HG03025 (cell line): ENCODE data around the gene ZNF77.
"Not testable (repeated sequence)": the region's sequence is repeated elsewhere in the genome, so short reads cannot be mapped to it uniquely, and the experiment has no call there.

Experiments used
- ATAC-seq: cut with Tn5 transposase; IDR thresholded peaks from one replicate; pipeline ENCODE4 v1.9.1; 2021; ENCODE audit warnings: mild to moderate bottlenecking, moderate library complexity; ENCODE audit not compliant: unreplicated experiment, low FRiP score

ZNF77 gene

DNA sequence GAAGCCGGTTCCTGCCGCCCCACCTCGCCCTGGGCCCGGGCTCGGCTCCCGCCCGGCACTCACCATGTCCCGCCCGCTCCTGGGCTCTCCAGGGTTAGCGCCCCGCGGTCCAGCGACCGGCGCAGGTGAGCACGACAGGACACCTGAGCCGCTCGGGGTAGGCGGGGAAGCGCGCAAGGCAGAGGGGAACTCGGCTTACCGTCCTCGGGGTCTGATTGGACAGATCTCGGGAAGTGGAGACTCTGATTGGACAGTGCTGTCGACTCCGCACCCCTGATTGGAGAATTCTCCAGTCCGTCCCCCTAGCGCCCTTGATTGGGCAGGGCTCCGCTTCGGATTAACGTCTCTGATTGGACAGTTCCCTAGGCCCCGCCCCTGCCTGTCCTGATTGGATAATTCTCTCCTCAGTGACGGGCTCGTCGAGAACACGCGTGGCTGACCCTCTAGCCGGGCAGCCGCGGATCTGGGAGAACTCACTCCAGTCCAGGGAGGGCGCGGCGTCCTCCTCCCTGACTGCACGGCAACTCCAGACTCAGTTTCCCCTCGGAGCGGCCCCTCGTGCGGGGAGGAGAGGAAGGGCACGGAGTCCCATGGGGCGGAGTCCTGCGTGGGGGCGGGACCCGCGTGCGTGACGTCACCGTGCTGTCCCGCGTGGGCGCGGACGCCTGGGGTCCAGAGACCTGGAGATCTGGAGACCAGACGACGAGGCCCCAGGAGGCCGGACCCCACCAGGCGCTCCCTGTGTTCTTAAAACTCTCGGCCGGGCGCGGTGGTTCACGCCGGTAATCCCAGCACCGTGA lies at the start of gene ZNF77:
ZNF77 (minus strand) TSS at position 197 of the 800 bp plus-strand sequence; CDS start at position 66, 131 bp downstream.
- ATAC-seq, result peak; percentile 83

DNA sequence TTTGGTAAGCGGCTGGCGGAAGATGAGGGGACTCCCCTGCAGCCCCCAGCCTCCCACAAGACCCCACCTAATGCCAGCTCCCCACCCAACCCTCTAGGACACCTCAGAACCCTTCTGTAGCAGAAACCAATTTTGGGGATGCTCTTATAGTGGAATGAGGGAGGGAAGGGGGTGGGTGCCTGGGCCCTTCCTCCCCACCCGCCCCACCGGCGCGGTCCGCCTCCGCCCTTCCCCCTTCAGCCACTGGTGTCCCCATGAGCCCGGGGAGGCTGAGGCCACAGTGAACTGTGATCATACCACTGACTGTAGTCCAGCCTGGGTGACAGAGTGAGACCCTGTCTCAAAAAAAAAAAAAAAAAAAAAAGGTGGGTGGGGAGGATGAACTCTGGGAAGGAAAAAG lies 48.8 kb upstream of the ZNF77 start:
- no peak for ATAC-seq

DNA sequence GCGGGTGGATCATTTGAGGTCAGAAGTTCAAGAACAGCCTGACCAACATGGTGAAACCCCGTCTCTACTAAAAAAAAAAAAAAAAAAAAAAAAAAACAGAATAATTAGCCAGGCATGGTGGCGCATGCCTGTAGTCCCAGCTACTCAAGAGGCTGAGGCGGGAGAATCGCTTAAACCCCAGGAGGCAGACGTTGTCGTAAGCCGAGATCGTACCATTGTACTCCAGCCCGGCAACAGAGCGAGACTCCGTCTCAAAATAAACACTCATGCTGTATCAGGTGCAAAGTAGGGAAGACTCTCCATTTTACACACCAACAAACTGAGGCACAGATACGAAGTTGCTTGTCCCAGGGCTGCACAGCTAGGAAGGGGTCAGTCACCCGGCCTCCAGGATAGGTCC lies 48.2 kb upstream of the ZNF77 start:
- no peak for ATAC-seq

DNA sequence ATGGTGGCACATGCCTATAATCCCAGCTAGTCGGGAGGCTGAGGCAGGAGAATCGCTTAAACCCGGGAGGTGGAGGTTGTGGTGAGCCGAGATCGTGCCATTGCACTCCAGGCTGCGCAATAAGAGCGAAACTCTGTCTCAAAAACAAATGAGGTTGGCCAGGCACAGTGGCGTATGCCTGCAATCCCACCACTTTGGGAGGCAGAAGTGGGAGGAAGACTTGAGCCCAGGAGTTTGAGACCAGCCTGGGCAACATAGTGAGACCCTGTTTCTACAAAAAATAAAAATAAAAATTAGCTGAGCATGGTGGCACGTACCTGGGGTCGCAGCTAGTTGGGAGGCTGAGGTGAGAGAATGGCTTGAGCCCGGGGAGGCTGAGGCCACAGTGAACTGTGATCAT lies 47.6 kb upstream of the ZNF77 start:
- not testable (repeated sequence) for ATAC-seq

DNA sequence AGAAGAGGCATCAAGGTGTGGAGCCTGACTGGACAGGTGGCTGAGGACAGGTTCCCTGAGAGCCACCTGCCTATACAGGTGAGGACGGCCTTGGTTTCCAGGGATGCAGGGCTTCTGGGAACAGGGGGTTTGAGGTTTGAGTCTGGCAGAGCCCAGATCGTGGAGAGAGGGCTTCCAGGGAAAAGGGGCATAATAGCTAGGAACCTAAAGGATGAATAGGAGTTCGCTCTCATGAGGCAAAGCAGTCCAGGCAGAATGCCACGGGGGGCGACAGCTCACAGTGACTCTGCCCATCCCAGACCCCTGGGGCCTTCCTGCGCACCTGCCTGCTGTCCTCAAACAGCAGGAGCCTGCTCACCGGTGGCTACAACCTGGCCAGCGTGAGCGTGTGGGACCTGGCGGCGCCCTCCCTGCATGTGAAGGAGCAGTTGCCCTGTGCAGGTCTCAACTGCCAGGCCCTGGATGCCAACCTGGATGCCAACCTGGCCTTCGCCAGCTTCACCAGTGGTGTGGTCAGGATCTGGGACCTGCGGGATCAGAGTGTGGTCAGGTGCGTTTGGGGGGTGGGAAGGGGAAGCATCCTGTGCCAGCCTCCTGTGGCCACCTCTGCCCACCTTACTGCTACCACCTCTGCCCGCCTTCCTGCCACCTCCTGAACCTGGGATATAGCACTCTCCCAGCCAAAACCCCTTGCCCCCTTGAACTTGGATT lies 44.6 kb upstream of the ZNF77 start:
- no peak for ATAC-seq

DNA sequence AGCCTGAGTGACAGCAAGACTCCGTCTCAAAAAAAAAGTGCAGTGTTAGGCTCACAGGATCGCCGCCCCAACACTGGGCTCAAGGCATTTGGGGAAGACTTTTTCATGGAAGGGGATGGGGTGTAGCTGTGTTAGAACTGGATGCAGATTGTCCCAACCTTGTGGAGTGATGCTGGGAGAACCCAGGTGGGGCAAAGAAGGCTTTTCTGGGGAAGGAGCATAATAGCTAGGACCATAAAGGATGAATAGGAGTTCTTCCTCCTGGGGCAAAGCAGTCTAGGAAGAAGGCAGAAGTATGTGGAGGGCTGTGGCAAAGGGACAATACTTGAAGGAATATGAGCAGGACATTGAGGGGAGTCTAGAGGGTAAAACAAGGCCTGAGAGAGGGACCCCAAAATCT lies 43.8 kb upstream of the ZNF77 start:
- ATAC-seq, result no peak

DNA sequence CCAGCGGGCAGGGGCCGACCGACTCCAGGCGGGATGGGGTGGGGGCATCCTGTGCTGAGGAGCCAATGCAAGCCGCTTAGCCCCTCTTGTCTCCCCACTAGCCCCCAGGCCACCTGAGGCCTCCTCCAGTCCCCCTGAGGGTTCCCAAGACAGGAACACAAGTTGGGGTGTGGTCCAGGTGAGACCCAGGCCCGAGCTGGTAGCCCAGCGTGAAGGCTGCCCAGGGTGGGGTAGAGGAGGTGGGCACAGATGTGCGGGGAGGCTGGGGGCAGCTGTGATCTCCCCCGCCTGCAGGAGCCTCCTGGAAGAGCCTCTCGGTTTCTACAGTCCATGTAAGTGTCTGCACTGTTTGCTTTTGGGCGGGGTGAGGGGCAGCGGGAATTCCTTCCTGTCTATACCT lies 43.0 kb upstream of the ZNF77 start:
- no peak for ATAC-seq

DNA sequence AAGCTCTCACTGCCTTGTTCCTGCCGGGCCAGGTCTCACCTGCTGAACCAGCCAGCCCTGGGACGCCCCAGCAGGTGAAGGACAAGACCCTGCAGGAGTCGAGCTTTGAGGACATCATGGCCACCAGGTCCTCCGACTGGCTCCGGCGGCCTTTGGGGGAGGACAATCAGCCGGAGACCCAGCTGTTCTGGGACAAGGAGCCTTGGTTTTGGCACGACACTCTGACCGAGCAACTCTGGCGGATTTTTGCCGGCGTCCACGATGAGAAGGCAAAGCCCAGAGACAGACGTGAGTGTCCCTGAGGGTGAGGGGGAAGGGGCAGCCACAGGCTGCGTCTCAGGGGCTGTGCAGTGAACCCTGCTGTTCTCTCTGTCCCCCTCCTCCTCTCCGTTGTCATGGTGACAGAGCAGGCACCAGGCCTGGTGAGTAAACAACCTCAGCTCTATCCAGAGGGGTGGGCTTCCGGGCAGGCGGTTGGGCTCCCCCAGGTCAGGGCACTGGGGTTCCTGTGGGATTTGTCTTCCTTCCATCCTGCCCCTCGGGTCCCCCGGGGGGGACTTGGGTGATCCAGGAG lies 42.3 kb upstream of the ZNF77 start:
- no peak for ATAC-seq

DNA sequence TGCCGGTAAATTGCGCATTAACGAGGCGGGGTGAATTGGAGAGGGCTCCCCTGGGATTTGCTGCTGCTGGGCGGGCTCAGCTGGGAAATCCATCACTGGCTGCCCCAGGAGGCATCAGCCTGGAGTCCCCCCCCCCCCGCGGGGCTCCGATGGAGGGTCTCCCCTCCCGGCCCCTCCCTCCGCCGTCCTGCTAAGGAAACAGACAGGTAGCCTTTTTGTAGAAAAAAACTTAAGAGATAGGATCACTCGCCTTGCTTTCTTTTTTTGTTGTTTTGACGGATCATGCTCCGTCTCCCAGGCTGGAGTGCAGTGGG lies 39.4 kb upstream of the ZNF77 start:
- ATAC-seq, result no peak

DNA sequence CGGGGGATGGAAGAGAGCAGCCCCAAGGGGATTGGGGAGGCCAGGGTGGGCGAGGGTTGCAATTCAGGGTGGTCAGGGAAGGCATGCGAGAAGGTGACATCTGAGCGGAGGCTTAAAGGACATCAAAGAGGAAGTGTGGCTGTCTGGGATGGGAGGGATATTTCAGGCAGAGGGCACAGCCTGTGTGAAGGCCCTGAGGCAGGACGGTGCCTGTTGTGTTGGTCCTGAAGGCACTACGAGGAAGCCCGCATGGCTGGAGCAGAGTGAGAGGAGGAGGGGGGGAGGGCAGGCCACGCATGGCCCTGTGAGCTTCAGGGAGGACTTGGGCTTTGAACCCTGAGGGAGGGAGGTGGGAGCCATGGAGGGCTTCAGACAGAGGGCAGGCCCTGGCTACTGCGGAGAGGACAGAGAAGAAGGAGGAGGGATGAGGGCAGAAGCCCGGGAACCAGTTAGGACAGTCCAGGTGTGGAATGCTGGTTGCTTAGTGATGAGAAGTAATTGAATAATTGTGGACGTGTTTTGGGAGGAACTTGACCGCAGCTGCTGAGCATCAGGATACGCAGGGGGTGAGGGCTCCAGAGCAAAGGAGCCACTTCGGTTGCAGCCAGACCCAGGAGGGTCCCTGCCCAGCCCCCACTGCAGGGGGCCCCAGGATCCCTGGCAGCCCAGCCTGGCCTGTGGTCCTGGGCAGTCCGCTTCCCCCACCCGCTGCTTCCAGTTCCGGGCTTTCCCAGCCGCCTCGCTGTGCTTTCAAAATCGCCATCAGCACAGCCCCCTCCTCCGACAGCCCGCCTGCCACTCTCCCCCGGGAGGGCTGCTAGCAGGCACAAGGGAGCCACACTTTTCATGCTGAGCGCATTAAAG lies 38.8 kb upstream of the ZNF77 start:
- no peak for ATAC-seq

DNA sequence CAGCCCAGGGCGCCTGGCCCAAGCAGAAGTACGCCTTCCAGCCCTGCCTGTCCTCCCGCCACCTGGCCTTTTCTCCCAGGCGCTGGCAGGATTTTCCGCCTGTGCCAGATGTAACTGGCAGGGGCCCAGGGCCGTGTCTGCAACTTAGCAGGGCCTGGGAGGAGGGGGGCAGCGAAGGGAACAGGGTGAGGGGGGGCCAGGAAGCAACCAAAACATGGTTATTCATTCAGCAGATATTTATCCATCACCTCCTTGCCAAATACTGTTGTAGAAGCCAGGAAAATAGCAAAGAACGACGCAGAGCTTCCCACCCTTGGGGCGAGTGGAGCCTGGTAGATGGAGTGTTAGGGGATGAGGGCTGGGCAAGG lies 38.2 kb upstream of the ZNF77 start:
- no peak for ATAC-seq

DNA sequence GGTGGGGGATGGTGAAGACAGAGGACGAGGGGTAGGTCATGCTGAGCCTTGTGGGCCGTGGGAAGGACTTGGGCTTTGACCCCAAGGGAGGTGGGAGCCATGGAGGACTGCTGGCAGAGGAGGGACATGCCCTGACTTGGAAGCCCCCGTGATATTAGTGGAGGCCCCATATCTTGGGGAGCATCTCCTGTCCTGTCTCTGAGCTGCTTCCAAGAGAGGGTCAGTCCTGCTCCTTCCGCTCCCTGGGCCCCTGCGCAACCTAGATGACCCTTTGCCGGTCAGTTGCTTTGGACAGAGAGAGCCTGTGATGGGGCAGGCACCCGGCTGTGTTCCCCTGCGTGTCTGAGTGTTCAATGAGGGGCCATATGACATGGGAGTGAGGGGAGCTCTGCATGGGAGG lies 37.8 kb upstream of the ZNF77 start:
- no peak for ATAC-seq

DNA sequence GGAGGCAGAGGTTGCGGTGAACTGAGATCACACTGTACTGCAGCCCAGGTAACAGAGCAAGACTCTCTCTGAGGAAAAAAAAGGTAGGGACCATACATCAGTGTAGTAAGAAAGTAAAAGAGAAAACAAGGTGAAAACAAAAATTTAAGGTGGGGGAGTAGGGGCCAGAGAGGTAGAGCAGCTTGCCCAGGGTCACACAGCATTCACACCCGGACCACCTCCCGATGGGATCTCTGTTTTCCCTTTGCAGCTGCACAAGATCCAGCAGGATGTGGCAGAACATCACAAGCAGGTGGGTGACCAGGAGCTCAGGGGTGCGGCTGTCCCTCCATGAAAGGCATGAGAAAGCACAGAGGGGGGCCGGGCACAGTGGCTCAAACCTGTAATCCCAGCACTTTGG lies 37.1 kb upstream of the ZNF77 start:
- no peak for ATAC-seq

DNA sequence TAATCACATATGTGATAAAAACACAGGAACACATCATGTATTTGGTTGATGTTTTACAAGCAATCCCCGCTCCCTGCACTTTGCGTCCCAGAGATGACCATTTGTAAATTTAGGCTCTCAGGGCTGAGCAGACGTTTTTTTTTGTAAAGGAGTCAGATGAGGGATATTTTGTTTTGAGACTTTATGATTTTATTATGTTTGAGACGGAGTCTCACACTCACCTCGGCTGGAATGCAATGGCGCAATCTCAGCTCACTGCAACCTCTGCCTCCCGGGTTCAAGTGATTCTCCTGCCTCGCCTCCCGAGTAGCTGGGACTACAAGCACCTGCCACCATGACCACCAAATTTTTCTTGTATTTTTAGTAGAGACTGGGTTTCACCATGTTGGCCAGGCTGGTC lies 34.0 kb upstream of the ZNF77 start:
- no peak for ATAC-seq

DNA sequence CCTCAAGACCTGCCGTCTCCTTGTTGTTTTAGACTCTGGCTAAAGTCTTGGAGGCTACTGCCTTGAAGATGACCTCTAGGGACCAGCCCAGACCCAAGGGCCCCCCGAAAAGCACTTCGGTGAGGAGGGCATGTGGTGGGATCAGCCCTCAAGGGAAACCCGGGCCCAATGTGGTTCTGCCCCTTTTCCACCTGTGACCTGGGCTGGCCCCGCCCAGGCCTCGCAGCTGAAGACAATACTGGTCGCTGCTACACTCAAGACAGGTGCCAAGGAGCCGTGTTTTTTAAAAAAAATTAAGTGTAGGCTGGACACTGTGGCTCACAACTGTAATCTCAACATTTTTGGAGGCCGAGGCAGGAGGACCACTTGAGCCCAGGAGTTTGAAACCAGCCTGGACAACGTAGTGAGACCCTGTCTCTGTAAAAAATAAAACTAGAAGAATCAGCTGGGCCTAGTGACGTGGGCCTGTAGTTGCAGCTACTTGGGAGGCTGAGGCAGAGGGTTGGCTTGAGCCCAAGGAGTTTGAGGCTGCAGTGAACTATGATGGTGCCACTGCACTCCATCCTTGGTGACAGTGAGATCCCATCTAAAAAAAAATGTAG lies 33.5 kb upstream of the ZNF77 start:
- no peak for ATAC-seq

DNA sequence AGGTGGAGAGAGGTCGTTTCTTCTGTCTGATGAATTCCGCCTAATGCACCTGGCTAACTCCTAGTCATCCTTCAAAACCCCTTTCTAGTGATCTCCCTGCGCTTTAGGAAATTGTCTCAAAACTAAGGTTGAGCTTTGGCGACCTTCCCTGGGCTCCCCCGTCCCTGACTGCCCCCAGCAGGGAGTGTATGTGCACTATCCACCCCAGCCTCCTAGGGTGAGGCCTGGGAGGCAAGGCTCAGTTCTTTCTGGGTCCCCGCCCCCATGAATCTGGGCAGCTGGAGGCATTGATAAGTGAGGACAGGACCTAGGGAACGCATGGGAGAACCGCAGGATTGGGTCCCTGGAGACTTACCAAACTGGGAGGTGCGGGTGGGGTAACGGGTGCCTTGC lies 33.0 kb upstream of the ZNF77 start:
- ATAC-seq, result no peak

DNA sequence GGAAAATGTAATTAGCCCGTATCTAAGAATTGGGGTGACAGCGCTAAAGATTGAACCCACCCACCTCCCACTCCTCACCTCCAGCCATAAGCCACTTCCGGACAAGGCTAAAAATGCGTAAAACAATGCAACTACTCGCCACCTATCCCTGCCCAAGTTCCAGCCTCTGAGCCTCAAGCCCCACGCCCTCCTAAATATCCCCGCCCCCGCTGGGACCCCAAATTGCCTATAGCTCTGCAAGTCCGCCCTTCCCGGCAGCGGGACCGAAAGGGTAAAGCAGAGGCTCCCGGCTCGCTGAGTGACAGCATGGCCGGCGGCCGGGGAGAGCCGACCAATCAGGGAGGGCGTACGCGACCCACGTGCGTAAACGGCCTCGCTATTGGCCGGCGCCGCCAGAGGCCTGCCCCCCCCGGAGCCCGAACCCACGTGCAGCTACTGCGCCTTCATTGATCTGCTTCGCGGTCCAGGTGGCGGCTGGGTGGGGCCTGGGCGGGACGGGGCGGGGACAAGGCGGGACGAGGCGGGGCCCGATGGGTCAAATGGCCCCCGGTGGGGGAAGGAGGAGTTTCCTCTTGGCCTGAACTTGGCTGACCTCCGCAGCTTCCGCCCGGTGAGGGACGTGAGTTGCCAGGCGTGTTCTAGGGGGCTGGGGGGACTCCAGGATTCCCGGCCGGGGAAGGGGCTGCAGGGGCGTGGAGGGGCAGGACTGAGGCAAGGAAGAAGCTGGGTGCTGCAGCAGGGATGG lies 32.4 kb upstream of the ZNF77 start, which contains the start of gene TLE6:
TLE6 (plus strand) TSS at position 564 of the 745 bp plus-strand sequence. CDS start 670 bp downstream, outside the sequence.
- ATAC-seq, result peak; percentile 88

DNA sequence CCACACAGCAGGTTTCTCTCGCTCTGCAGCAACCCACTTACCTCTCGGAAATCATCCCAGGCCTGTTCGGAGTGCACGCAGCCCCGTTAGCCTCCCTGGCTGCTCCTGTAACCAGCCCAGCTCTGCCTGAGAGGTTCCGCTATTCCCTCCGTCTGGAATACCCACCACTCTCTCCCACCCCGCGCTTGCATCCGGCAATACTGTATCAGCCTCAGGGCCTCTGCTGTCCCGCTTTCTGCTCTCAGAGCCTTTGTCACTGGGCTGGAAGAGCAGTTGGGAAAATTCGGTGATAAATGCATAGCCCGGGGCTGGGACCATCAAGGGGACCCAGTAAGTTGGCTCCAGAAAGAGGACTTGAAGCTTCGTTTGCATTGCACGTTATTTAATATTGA lies 31.8 kb upstream of the ZNF77 start:
- no peak for ATAC-seq

DNA sequence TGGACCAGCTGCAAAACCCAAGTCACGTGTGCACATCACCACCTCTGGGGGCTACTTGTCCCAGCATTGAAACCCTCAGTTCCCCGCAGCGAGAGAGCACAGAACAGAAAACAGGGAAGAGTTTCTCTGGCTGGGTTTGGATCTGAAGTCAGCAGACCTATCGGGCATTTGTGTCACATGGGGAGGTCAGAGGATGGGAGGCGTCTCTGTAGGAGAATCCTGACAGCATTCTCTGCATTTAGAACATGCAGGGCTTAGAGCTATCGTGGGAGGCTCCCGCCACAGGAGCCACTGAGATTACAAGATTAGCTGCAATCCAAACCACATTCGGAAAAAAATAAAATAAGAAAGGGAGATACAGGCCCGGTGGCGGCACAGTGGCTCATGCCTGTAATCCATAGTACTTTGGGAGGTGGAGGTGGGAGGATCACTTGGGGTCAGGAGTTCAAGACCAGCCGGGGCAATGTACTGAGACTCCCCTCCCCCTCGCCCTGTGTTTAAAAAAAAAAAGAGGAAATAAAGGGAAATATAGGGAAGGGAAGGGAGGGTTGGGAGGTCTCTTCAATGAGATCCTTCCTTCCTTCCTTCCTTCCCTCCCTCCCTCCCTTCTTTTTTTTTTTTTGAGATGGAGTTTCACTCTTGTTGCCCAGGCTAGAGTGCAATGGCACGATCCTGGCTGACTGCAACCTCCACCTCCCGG lies 29.7 kb upstream of the ZNF77 start:
- ATAC-seq, result no peak
